GM19023 (cell line): ENCODE results near the gene GIGYF2.

Experiments
- ATAC-seq: cut with Tn5 transposase; IDR thresholded peaks from one replicate; pipeline ENCODE4 v1.9.1; 2021; ENCODE audit warnings: mild to moderate bottlenecking, moderate library complexity; ENCODE audit not compliant: unreplicated experiment

GIGYF2 gene

GRCh38 chr2:232888839-232889529 lies 191.9 kb downstream of the GIGYF2 start:
- no peak for ATAC-seq

DNA sequence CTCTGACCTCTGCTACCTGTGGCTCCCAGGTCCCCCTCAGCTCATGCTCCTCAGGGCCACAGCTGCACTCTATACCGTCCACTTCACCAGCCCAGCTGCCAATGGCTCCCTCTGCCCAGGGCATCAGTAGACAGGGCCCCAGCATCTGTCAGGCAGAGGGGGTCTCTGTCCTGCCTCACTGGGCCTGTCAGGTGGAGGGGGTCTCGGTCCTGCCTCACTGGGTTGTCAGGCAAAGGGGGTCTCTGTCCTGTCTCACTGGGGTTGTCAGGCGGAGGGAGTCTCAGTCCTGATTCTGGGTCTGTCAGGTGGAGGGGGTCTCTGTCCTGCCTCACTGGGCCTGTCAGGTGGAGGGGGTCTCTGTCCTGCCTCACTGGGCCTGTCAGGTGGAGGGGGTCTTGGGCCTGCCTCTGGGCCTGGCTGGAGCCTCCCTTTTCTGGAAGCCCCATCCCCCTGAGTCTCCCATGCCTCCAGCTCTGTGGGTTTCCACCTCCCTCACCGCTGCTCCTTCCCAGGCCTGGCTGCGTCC lies 192.8 kb downstream of the GIGYF2 start:
- no peak for ATAC-seq

- ATAC-seq, result no peak
Observed at GRCh38 chr2:232890536-232890895, 193.4 kb downstream of the GIGYF2 start.

- no peak for ATAC-seq
Observed at GRCh38 chr2:232890896-232891601, 193.9 kb downstream of the GIGYF2 start.

DNA sequence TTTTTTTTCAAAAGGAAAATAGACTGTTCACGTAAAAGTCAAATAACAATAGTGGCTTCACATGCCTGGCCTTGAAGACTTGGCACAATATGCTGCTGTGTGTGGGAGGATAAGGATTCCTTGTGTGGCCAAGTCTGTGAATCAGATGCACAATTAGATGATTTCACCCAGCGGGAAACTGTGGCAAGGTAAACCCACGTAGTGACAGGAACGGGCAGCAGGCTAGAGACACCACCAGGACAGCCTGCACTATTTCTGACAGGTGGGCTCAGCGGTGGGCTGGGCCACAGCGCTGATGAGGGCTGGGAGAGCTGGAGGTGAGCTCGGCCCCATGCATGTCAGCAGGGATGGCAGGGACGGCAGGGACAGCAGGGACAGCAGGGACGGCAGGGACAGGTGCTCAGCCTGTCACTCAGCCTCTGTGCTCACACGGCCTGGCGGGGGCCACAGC lies 194.5 kb downstream of the GIGYF2 start:
- no peak for ATAC-seq

DNA sequence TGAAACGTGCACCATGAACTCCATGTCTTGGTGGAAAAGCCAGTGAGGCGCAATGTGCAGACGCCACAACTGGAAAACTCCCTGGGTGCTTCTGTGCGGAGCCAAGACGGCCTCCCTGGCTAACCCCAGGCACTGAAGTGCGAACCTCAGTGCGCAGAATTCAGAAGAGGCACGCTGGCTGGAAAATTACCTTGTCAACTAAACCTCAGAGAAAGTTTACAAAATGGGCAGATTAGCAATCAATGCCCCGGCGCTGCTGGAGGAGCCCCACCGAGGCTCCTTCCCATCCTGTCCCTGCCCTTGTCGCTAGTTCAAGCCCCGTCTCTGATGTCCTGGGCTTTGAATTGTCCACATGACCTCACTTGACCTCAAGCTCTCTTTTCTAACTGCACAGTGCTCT lies 195.1 kb downstream of the GIGYF2 start:
- no peak for ATAC-seq

- no peak for ATAC-seq
Observed at GRCh38 chr2:232892843-232893242, 195.7 kb downstream of the GIGYF2 start.

GRCh38 chr2:232893834-232894233 lies 196.7 kb downstream of the GIGYF2 start:
- ATAC-seq, result no peak

DNA sequence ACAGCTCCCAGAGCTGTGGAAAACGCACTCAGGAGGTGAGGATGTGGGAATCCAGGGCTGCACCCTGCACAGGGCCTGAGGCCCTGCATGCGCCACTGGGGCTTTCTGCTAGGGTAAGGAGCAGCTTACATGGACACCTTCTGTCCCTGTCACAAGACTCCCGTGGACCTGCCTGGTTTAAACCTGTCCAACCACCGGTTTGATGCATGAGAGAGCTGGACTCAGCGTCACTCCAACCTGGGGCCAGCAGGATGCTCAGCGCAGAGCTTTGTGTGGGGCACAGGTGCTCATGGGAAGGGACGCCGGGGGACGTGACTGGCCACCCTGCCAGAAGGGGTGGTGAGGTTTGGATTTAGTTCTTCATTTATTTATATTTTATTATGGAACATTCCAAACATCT lies 197.1 kb downstream of the GIGYF2 start:
- ATAC-seq, result no peak

GRCh38 chr2:232894746-232895145 lies 197.6 kb downstream of the GIGYF2 start:
- ATAC-seq, result no peak

- no peak for ATAC-seq
Observed at GRCh38 chr2:232896111-232896510, 199.0 kb downstream of the GIGYF2 start.

DNA sequence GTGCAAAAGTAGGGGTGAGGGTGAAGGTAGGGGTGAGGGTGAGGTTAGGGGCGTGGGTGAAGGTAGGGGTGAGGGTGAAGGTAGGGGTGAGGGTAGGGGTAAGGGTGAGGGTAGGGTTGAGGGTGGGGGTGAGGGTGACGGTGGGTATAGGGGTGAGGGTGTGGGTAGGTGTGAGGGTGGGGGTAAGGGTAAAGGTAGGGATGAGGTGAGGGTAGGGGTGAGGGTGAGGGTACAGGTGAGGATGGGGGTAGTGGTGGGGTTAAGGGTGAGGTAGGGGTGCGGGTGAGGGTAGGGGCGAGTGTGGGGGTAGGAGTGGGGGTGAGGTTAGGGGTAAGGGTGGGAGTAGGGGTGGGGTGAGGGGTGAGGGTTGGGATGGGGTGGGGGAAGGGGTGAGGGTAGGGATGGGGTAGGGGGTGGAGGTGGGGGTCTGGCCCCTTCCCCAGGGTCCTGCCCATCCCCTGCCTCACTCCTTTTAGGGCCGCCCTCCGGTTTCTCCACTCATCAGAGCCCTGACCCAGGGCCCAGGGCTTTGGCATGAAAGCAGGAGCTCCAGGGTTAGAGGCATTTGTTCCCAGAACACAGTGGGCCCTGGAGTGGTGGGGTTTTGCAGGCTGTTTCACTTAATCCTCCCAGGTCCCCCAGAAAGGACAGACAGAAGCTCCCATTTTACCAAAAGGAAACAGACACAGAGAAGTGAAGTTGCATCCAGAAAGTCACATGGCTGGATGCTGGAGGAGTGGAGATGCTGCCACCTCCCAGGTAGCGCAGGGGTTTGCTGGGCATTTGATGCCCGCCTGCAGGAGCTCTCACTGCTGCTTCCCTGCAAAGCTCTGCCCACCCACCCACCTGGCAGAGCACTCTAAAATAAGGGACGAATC lies 199.8 kb downstream of the GIGYF2 start:
- ATAC-seq, result no peak

DNA sequence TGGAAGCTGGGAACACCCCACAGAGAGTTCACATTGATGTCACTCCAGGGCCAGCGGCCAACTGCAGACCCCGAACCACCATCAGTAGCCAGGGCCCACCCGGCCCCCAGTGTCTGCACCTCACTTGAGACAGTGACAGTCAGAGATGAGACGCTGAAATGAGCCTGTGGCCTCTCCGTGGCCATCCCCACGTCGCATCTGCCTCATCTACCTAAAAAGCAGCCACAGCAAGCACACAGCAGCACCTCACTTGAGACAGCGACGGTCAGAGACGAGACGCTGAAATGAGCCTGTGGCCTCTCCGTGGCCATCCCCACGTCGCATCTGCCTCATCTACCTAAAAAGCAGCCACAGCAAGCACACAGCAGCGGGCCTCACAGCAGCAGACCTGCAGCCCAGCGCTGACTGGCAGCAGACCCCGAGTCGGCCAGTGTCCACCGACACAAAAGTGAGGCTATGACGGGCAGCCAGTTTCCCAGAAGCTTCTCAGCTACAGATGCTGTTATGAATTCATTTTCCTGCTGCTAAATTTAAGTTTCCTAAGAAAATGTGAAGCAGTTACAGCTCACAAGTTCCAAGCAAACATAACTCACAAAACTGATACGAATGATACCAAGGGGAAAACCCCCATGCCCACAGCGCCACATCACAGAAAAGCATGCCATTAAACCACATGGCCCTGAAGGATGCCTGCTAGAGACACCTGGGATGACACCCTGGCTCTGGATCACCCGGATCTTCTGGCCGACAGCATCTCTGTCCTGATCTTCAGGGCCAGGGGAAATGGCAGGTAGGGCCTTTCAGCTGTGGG lies 200.7 kb downstream of the GIGYF2 start:
- no peak for ATAC-seq

- ATAC-seq, result no peak
Observed at GRCh38 chr2:232898592-232899543, 201.7 kb downstream of the GIGYF2 start.

- no peak for ATAC-seq
Observed at GRCh38 chr2:232900811-232901735, 203.9 kb downstream of the GIGYF2 start.

DNA sequence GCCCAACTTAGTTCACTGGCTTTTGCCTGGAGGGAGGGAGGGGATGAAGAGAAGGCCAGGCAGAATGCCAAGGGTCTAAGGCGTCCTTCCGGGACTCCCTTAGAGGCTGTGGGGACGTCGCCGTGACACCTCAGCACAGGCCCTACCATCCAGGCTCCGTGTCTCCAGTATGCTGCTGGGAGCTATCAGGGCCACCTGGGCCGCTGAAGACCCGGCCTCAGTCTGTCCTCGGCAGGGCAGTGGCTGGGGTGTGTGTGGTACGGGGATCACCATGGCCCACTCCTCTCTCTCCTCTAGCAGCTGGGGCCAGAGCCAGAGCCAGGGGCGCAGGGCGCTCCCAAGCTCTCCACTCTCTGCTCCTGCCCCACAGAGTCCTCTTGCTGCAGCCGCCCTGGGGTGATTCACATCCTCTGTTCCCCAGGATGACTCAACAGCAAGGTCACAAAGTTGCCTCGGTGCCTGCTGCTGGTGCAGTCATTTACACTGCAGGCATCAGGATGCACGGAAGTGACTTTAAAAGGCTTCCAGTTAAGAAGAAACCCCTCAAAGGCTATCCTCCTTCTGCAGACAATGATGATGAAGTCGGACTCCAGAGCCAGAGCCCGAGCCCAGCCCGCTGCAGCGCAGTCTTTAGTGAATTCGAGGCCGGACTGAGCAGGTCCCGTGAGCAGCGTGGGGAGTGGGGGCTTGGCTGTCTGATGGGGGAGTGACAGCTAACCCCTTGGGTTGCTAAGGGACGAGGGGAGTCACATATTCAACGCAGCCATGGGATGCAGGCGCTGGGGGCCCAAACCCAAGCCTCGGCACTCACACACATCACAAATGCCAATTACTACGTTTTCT lies 204.8 kb downstream of the GIGYF2 start:
- no peak for ATAC-seq

DNA sequence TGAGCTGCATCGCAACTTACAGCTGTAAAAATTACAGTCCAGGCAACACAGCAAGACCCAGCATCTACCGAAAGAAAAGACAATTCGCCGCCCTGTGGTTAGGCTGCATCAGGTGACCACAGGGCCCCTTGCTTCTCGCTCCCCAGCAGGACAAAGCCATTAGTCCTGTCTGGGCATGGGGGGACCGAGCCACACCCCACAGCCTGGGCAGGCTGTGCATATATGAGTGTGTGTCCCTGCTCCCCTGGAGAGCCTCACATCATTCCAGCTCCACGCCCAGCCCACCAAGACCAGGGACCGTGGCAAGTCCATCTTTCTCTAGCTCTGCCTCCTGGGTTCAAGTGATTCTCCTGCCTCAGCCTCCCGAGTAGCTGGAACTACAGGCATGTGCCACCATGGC lies 206.9 kb downstream of the GIGYF2 start:
- no peak for ATAC-seq
